C4-2B (cell line): ENCODE data around the gene UGT1A9.

Source experiments
- ZFX ChIP-seq: fragments of 450-650 bp; IDR thresholded peaks from 2 replicates; pipeline ENCODE4 v1.6.1; 2017
- TF ChIP-seq, protein P1 (sequence below): fragments of 450-650 bp; conservative IDR thresholded peaks from 2 replicates; pipeline ENCODE4 v1.5.1; 2017; ENCODE audit warnings: mild to moderate bottlenecking

DNA sequence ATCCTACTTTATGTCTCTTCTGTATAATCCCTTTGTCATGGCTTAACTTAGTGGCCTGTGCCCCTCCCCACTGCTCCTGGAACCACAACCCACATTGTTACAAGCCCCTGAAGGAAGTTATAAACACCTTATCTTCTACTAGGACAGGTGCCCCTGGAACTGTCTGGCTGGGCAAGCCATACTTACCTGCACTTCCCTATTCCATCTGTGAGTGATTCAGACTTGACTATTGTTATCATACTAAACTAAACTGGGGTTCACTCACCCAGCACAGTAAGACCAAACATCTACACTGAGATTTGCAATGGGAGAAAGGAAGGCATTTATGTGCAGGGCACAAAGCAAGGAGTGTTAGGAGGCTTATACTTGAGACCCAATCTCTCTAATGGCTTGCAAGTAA, 17.3 kb downstream of the UGT1A9 start:
- TF ChIP-seq, protein P1, sequence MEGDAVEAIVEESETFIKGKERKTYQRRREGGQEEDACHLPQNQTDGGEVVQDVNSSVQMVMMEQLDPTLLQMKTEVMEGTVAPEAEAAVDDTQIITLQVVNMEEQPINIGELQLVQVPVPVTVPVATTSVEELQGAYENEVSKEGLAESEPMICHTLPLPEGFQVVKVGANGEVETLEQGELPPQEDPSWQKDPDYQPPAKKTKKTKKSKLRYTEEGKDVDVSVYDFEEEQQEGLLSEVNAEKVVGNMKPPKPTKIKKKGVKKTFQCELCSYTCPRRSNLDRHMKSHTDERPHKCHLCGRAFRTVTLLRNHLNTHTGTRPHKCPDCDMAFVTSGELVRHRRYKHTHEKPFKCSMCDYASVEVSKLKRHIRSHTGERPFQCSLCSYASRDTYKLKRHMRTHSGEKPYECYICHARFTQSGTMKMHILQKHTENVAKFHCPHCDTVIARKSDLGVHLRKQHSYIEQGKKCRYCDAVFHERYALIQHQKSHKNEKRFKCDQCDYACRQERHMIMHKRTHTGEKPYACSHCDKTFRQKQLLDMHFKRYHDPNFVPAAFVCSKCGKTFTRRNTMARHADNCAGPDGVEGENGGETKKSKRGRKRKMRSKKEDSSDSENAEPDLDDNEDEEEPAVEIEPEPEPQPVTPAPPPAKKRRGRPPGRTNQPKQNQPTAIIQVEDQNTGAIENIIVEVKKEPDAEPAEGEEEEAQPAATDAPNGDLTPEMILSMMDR: no peak
- no peak for TF ChIP-seq ZFX
